Naive thymus-derived CD4-positive, alpha-beta T cell (primary cell): ENCODE results near the gene SRGAP1. TPM values are rescaled to one million over a fixed set of nuclear protein-coding genes. Genes with fewer than 3 reads are reported as not detected.
"Not testable (repeated sequence)": the region's sequence is repeated elsewhere in the genome, so short reads cannot be mapped to it uniquely, and the experiment has no call there.

ENCODE experiments used
- ATAC-seq: fragments of 150-1000 bp; cut with Tn5 transposase; 2 replicates; pipeline ENCODE4 v1.10.0; 2021; ENCODE audit warnings: mild to moderate bottlenecking, moderate library complexity
- CTCF ChIA-PET: fragments of 350-600 bp; sonication (Branson Sonifier 250); formaldehyde crosslinking; loops from one replicate; lab custom pipeline; 2021; ENCODE audit warnings: antibody characterized with exemption; lab: Charles Lee
- POLR2A ChIA-PET: fragments of 350-600 bp; sonication (Branson Sonifier 250); formaldehyde crosslinking; loops from one replicate; lab custom pipeline; 2021; ENCODE audit warnings: antibody characterized with exemption, inconsistent platforms; lab: Charles Lee
- DNase-seq, 9 donors: peaks; one replicate each; pipeline versions ENCODE4 v3.0.0 to v3.0.0-alpha.2; 2020 to 2022; ENCODE audit warnings: mixed read lengths in 1 of 9
- H3K27ac ChIP-seq: one replicate; pipeline ENCODE4 v1.7.0; 2013; ENCODE audit warnings: mild to moderate bottlenecking, low read depth, low read length, moderate library complexity
- H3K27me3 ChIP-seq, 2 donors: one replicate each; pipeline ENCODE4 v1.7.0; 2013; ENCODE audit warnings: low read length in 2 of 2, mild to moderate bottlenecking in 2 of 2, moderate library complexity in 2 of 2; ENCODE audit not compliant: control insufficient read depth in 2 of 2, insufficient read depth in 2 of 2
- H3K36me3 ChIP-seq, 3 experiments: 1 replicate in 2 of 3; 2 replicates in 1 of 3; pipeline ENCODE4 v1.7.0; 2013; ENCODE audit warnings: low read length in 3 of 3, mild to moderate bottlenecking in 3 of 3, moderate library complexity in 1 of 3; ENCODE audit not compliant: insufficient read depth in 3 of 3, control insufficient read depth in 2 of 3
- H3K4me1 ChIP-seq, 2 donors: one replicate each; pipeline ENCODE4 v1.7.0; 2013; ENCODE audit warnings: low read length in 2 of 2, mild to moderate bottlenecking in 2 of 2, moderate library complexity in 1 of 2; ENCODE audit not compliant: control insufficient read depth in 2 of 2, insufficient read depth in 2 of 2
- H3K4me3 ChIP-seq: 2 replicates; pipeline ENCODE4 v1.7.0; 2013; ENCODE audit warnings: mild to moderate bottlenecking, low read length
- H3K9me3 ChIP-seq, 3 experiments: 1 replicate in 2 of 3; 2 replicates in 1 of 3; pipeline ENCODE4 v1.7.0; 2013; ENCODE audit warnings: low read length in 3 of 3; ENCODE audit not compliant: control insufficient read depth in 2 of 3
- H3K27ac Mint-ChIP-seq, 9 donors: one replicate each; pipeline ENCODE4 v1.8.0; 2020 to 2022; ENCODE audit warnings: mixed read lengths in 9 of 9, mild to moderate bottlenecking in 8 of 9, moderate library complexity in 5 of 9, inconsistent platforms in 2 of 9
- H3K27me3 Mint-ChIP-seq, 5 donors: one replicate each; pipeline ENCODE4 v1.8.0; 2021 to 2022; ENCODE audit warnings: mixed read lengths in 5 of 5, mild to moderate bottlenecking in 1 of 5
- H3K36me3 Mint-ChIP-seq, 5 donors: one replicate each; pipeline ENCODE4 v1.8.0; 2020 to 2022; ENCODE audit warnings: mixed read lengths in 5 of 5, mild to moderate bottlenecking in 3 of 5, inconsistent platforms in 1 of 5
- H3K4me1 Mint-ChIP-seq, 7 donors: one replicate each; pipeline ENCODE4 v1.8.0; 2020 to 2022; ENCODE audit warnings: mixed read lengths in 7 of 7, mild to moderate bottlenecking in 3 of 7, inconsistent platforms in 1 of 7
- H3K4me3 Mint-ChIP-seq, 10 donors: one replicate each; pipeline ENCODE4 v1.8.0; 2020 to 2022; ENCODE audit warnings: mild to moderate bottlenecking in 10 of 10, mixed read lengths in 10 of 10, moderate library complexity in 6 of 10, inconsistent platforms in 2 of 10
- H3K9me3 Mint-ChIP-seq, 11 donors: one replicate each; pipeline ENCODE4 v1.8.0; 2020 to 2022; ENCODE audit warnings: mixed read lengths in 11 of 11, mild to moderate bottlenecking in 4 of 11, inconsistent platforms in 1 of 11, moderate library complexity in 1 of 11
- intact Hi-C, 2 donors: fragments of 100-400 bp; cut with micrococcal nuclease; formaldehyde crosslinking; loops; one replicate each; pipeline ENCODE4 v1.15.1; 2023
- polyA plus RNA-seq, 2 donors: library from polyadenylated mRNA; unstranded; fragments of 300-500 nt; fragmentation: Illumina TruSeq; gene quantifications; one replicate each; pipeline ENCODE4 v1.2.3, GENCODE V29; 2021
- total RNA-seq, 6 experiments: library from RNA in 5 of 6; stranded (reverse) in 5 of 6; gene quantifications; 1 replicate in 5 of 6; 2 replicates in 1 of 6; pipeline ENCODE4 v1.2.3 and lab custom pipeline; 2021 to 2026

Gene SRGAP1
- total and polyA plus RNA-seq, 7 experiments from 2014 or later, result 0.01 to 0.47 (median 0.08) TPM

DNA sequence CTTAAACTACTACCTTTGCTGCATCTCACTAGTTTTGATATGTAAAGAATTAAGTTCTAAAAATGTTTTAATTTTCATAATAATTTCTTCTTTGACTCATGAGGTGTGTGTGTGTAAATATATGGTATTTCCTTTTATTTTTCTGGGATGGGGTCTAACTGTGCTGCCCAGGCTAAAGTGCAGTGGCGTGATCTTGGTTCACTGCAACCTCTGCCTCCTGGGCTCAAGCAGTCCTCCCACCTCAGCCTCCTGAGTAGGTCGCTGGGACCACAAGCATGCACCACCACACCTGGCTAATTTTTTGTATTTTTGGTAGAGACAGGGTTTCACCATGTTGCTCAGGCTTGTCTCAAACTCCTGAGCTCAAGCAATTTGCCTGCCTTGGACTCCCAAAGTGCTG is 15.4 kb downstream of the SRGAP1 start:
- CTCF ChIA-PET, result interaction anchor here (0.5 kb wide), 1 partner anchor 11 kb away, joined by 3 read pairs; no protein-coding TSS in a partner anchor
- POLR2A ChIA-PET, H3K27me3 ChIP-seq, H3K9me3 ChIP-seq, H3K36me3 Mint-ChIP-seq, DNase-seq, ATAC-seq, H3K4me3 ChIP-seq, H3K36me3 ChIP-seq, H3K4me1 Mint-ChIP-seq, H3K27ac ChIP-seq, intact Hi-C loops, H3K27ac Mint-ChIP-seq, H3K9me3 Mint-ChIP-seq, H3K4me3 Mint-ChIP-seq, H3K4me1 ChIP-seq: not testable (repeated sequence)
- H3K27me3 Mint-ChIP-seq, result peaks cover 0 to 21% (median 5%) of the 10 kb centered on the region in 5 donors

- Mint-ChIP-seq H3K36me3 (no peaks in the 10 kb centered on the region), H3K4me1 (no peaks in the 10 kb centered on the region), H3K9me3 (no peaks in the 10 kb centered on the region), H3K4me3 (no peak overlapping the region), H3K27me3 (peaks cover 0 to 7% (median 0%) of the 10 kb centered on the region in 5 donors), H3K27ac (no peak overlapping the region)
- intact Hi-C loops, result no loop called here
- POLR2A ChIA-PET, result no interaction called here
- ATAC-seq (no peak), DNase-seq (no peak)
- Histone ChIP-seq H3K4me3 (no peak overlapping the region), H3K4me1 (no peaks in the 10 kb centered on the region), H3K27me3 (no peaks in the 10 kb centered on the region), H3K36me3 (no peaks in the 10 kb centered on the region), H3K9me3 (no peaks in the 10 kb centered on the region), H3K27ac (no peak overlapping the region)
- CTCF ChIA-PET, result no interaction called here
Observed at GRCh38 chr12:63862187-63862968, 17.9 kb downstream of the SRGAP1 start.

- no peak overlapping the region for H3K27ac Mint-ChIP-seq
- H3K36me3 ChIP-seq, result no peaks in the 10 kb centered on the region
- H3K4me1 ChIP-seq, result no peaks in the 10 kb centered on the region
- H3K4me3 ChIP-seq, result no peak overlapping the region
- H3K9me3 ChIP-seq, result no peaks in the 10 kb centered on the region
- H3K27ac ChIP-seq, result no peak overlapping the region
- H3K27me3 Mint-ChIP-seq, result peaks cover 0 to 7% (median 0%) of the 10 kb centered on the region in 5 donors
- no peaks in the 10 kb centered on the region for H3K36me3 Mint-ChIP-seq
- intact Hi-C loops, result no loop called here
- no peak for DNase-seq
- ATAC-seq, result no peak
- CTCF ChIA-PET, result no interaction called here
- no peaks in the 10 kb centered on the region for H3K27me3 ChIP-seq
- H3K9me3 Mint-ChIP-seq, result no peaks in the 10 kb centered on the region
- no peak overlapping the region for H3K4me3 Mint-ChIP-seq
- POLR2A ChIA-PET, result no interaction called here
- no peaks in the 10 kb centered on the region for H3K4me1 Mint-ChIP-seq
Observed at GRCh38 chr12:63862969-63863230, 18.4 kb downstream of the SRGAP1 start.

DNA sequence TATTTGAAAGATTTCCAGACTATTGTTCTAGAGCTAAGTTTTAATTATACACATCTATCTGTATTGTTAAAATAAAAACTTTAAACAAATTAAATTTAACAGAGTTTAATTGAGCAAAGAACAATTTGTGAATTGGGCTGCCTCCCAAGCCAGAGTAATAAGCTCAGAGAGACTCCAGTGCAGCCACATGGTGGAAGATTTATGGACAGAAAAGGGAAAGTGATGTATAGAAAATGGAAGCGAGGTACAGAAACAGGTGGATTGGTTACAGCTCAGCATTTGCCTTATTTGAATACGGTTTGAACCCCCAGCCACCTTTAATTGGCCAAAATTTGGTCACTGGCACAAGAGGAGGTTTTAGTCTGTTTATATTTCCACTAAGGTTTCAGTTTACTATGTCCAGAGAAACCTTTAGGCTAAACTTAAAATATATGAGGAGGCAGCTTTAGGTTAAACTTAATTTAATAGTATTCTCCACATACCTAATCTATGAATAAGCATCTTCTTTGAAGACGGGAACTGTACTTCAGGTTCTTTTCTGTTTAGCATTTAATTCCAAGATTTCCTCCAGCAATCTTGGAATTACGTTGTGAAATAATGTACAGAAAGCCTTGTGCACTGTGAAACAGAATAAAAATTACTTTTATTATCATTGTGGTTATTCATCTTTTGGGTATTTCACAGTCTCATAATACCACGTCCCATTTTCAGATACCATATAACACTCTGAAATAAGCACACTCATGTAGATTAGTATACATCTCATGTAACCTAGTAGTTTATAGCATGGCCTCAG is 19.4 kb downstream of the SRGAP1 start:
- Histone ChIP-seq H3K27me3 (no peaks in the 10 kb centered on the region), H3K4me3 (no peak overlapping the region), H3K36me3 (no peaks in the 10 kb centered on the region), H3K27ac (no peak overlapping the region), H3K9me3 (no peaks in the 10 kb centered on the region), H3K4me1 (no peaks in the 10 kb centered on the region)
- H3K36me3 Mint-ChIP-seq, result no peaks in the 10 kb centered on the region
- no peaks in the 10 kb centered on the region for H3K9me3 Mint-ChIP-seq
- peaks cover 0 to 13% (median 5%) of the 10 kb centered on the region in 5 donors for H3K27me3 Mint-ChIP-seq
- no peak overlapping the region for H3K27ac Mint-ChIP-seq
- intact Hi-C loops, result no loop called here
- no peaks in the 10 kb centered on the region for H3K4me1 Mint-ChIP-seq
- H3K4me3 Mint-ChIP-seq, result no peak overlapping the region
- DNase-seq (no peak), ATAC-seq (no peak)
- ChIA-PET POLR2A (no interaction called here), CTCF (no interaction called here)

- Histone ChIP-seq H3K36me3 (no peaks in the 10 kb centered on the region), H3K27me3 (no peaks in the 10 kb centered on the region), H3K4me3 (no peak overlapping the region), H3K4me1 (no peaks in the 10 kb centered on the region), H3K9me3 (no peaks in the 10 kb centered on the region), H3K27ac (no peak overlapping the region)
- no peaks in the 10 kb centered on the region for H3K36me3 Mint-ChIP-seq
- H3K27ac Mint-ChIP-seq, result no peak overlapping the region
- ChIA-PET CTCF (no interaction called here), POLR2A (no interaction called here)
- ATAC-seq (no peak), DNase-seq (no peak)
- intact Hi-C loops, result no loop called here
- H3K9me3 Mint-ChIP-seq, result no peaks in the 10 kb centered on the region
- no peak overlapping the region for H3K4me3 Mint-ChIP-seq
- peaks cover 0 to 16% (median 6%) of the 10 kb centered on the region in 5 donors for H3K27me3 Mint-ChIP-seq
- H3K4me1 Mint-ChIP-seq, result no peaks in the 10 kb centered on the region
Observed at GRCh38 chr12:63864454-63864706, 19.9 kb downstream of the SRGAP1 start.

- ATAC-seq, result no peak
- Mint-ChIP-seq H3K9me3 (no peaks in the 10 kb centered on the region), H3K4me1 (no peaks in the 10 kb centered on the region), H3K27ac (no peak overlapping the region), H3K36me3 (no peaks in the 10 kb centered on the region), H3K4me3 (no peak overlapping the region), H3K27me3 (peaks cover 0 to 18% (median 11%) of the 10 kb centered on the region in 5 donors)
- intact Hi-C loops, result no loop called here
- no peaks in the 10 kb centered on the region for H3K27me3 ChIP-seq
- DNase-seq, result no peak
- H3K36me3 ChIP-seq, result no peaks in the 10 kb centered on the region
- POLR2A ChIA-PET, result no interaction called here
- H3K4me1 ChIP-seq, result no peaks in the 10 kb centered on the region
- H3K4me3 ChIP-seq, result no peak overlapping the region
- H3K27ac ChIP-seq, result no peak overlapping the region
- CTCF ChIA-PET, result no interaction called here
- no peaks in the 10 kb centered on the region for H3K9me3 ChIP-seq
Observed at GRCh38 chr12:63865448-63865847, 20.9 kb downstream of the SRGAP1 start.

- intact Hi-C loops, result no loop called here
- Mint-ChIP-seq H3K36me3 (no peaks in the 10 kb centered on the region), H3K9me3 (no peaks in the 10 kb centered on the region), H3K27ac (no peak overlapping the region), H3K4me3 (no peak overlapping the region), H3K27me3 (peaks cover 5 to 28% (median 25%) of the 10 kb centered on the region in 5 donors), H3K4me1 (no peaks in the 10 kb centered on the region)
- Histone ChIP-seq H3K27ac (no peak overlapping the region), H3K36me3 (no peaks in the 10 kb centered on the region), H3K27me3 (no peaks in the 10 kb centered on the region), H3K4me1 (no peaks in the 10 kb centered on the region), H3K4me3 (no peak overlapping the region), H3K9me3 (no peaks in the 10 kb centered on the region)
- ChIA-PET POLR2A (no interaction called here), CTCF (no interaction called here)
- DNase-seq, result no peak
- ATAC-seq, result no peak
Observed at GRCh38 chr12:63867053-63867452, 22.6 kb downstream of the SRGAP1 start.
